Activated effector memory CD4-positive, alpha-beta T cell treated with Interleukin-2 at 50 U/mL for 16 hours (primary cell): ENCODE measurements around the gene NAA11.

Experiments
- DNase-seq: peaks from one replicate; pipeline ENCODE4 v3.0.0-alpha.2; 2020

Gene NAA11

GRCh38 chr4:79325864-79326328 lies at the start of gene NAA11:
Gene NAA11 (minus strand): TSS chr4:79326061. CDS start chr4:79325877, 184 bp downstream.
- DNase-seq = no peak

GRCh38 chr4:79370026-79370425 lies 44.2 kb upstream of the NAA11 start:
- no peak for DNase-seq

- DNase-seq = no peak
Measured at GRCh38 chr4:79367096-79367495, 41.2 kb upstream of the NAA11 start.

GRCh38 chr4:79366422-79366821 lies 40.6 kb upstream of the NAA11 start:
- DNase-seq = no peak

- no peak for DNase-seq
Measured at GRCh38 chr4:79364061-79364460, 38.2 kb upstream of the NAA11 start.

GRCh38 chr4:79362626-79363025 lies 36.8 kb upstream of the NAA11 start:
- no peak for DNase-seq

- no peak for DNase-seq
Measured at GRCh38 chr4:79360006-79360405, 34.1 kb upstream of the NAA11 start.

GRCh38 chr4:79358438-79358837 lies 32.6 kb upstream of the NAA11 start:
- DNase-seq = no peak

GRCh38 chr4:79357365-79357764 lies 31.5 kb upstream of the NAA11 start:
- no peak for DNase-seq

GRCh38 chr4:79353075-79353474 lies 27.2 kb upstream of the NAA11 start:
- DNase-seq = no peak

GRCh38 chr4:79348405-79348804 lies 22.5 kb upstream of the NAA11 start:
- DNase-seq = no peak

GRCh38 chr4:79341893-79342653 lies 16.2 kb upstream of the NAA11 start:
- DNase-seq = no peak

- DNase-seq = no peak
Measured at GRCh38 chr4:79340568-79340967, 14.7 kb upstream of the NAA11 start.

GRCh38 chr4:79338148-79338547 lies 12.3 kb upstream of the NAA11 start:
- DNase-seq = no peak

GRCh38 chr4:79334783-79335182 lies 8.9 kb upstream of the NAA11 start:
- no peak for DNase-seq

GRCh38 chr4:79334341-79334740 lies 8.5 kb upstream of the NAA11 start:
- DNase-seq = no peak

GRCh38 chr4:79331126-79331876 lies 5.4 kb upstream of the NAA11 start:
- no peak for DNase-seq

- DNase-seq = no peak
Measured at GRCh38 chr4:79330720-79331119, 4.9 kb upstream of the NAA11 start.

- no peak for DNase-seq
Measured at GRCh38 chr4:79325436-79325835, 425 bp downstream of the NAA11 start.

GRCh38 chr4:79319975-79320374 lies 5.9 kb downstream of the NAA11 start:
- no peak for DNase-seq

- DNase-seq = no peak
Measured at GRCh38 chr4:79317711-79318110, 8.2 kb downstream of the NAA11 start.

GRCh38 chr4:79315891-79316290 lies 10.0 kb downstream of the NAA11 start:
- DNase-seq = no peak

GRCh38 chr4:79311279-79311678 lies 14.6 kb downstream of the NAA11 start:
- no peak for DNase-seq

GRCh38 chr4:79308971-79309370 lies 16.9 kb downstream of the NAA11 start:
- no peak for DNase-seq
